HG03442 (cell line): Measurements from ENCODE around the gene PIGU.
"Not testable (repeated sequence)": the region's sequence is repeated elsewhere in the genome, so short reads cannot be mapped to it uniquely, and the experiment has no call there.

Source experiments
- ATAC-seq: cut with Tn5 transposase; IDR thresholded peaks from one replicate; pipeline ENCODE4 v1.9.1; 2021; ENCODE audit warnings: mild to moderate bottlenecking, moderate library complexity; ENCODE audit not compliant: unreplicated experiment

PIGU gene

GRCh38 chr20:34624629-34625028 lies 52.3 kb downstream of the PIGU start:
- ATAC-seq: no peak

- ATAC-seq: no peak
Observed at GRCh38 chr20:34622821-34623451, 54.0 kb downstream of the PIGU start.

GRCh38 chr20:34621383-34622367 lies 55.2 kb downstream of the PIGU start:
- ATAC-seq: no peak

- no peak for ATAC-seq
Observed at GRCh38 chr20:34621036-34621343, 55.9 kb downstream of the PIGU start.

- ATAC-seq: no peak
Observed at GRCh38 chr20:34618676-34619075, 58.2 kb downstream of the PIGU start.

GRCh38 chr20:34616913-34617312 lies 60.0 kb downstream of the PIGU start:
- ATAC-seq: not testable (repeated sequence)

GRCh38 chr20:34615477-34615876 lies 61.4 kb downstream of the PIGU start:
- ATAC-seq: no peak

- ATAC-seq: not testable (repeated sequence)
Observed at GRCh38 chr20:34611976-34612375, 64.9 kb downstream of the PIGU start.

- ATAC-seq: no peak
Observed at GRCh38 chr20:34607066-34607465, 69.8 kb downstream of the PIGU start.

- no peak for ATAC-seq
Observed at GRCh38 chr20:34604980-34605788, 71.7 kb downstream of the PIGU start.

GRCh38 chr20:34600892-34601653 lies 75.8 kb downstream of the PIGU start:
- no peak for ATAC-seq

- ATAC-seq: no peak
Observed at GRCh38 chr20:34595377-34596184, 81.3 kb downstream of the PIGU start.

- ATAC-seq: no peak
Observed at GRCh38 chr20:34586488-34587163, 90.3 kb downstream of the PIGU start.

- no peak for ATAC-seq
Observed at GRCh38 chr20:34585019-34585418, 91.9 kb downstream of the PIGU start.

- ATAC-seq: no peak
Observed at GRCh38 chr20:34583544-34583943, 93.3 kb downstream of the PIGU start.

- ATAC-seq: no peak
Observed at GRCh38 chr20:34582911-34583310, 94.0 kb downstream of the PIGU start.

GRCh38 chr20:34582221-34582620 lies 94.7 kb downstream of the PIGU start:
- ATAC-seq: no peak

- no peak for ATAC-seq
Observed at GRCh38 chr20:34581341-34582184, 95.3 kb downstream of the PIGU start.
